ENCODE data around the gene TNFRSF13B.
"Not testable (repeated sequence)": the region's sequence is repeated elsewhere in the genome, so short reads cannot be mapped to it uniquely, and the experiment has no call there.

The TNFRSF13B gene

DNA sequence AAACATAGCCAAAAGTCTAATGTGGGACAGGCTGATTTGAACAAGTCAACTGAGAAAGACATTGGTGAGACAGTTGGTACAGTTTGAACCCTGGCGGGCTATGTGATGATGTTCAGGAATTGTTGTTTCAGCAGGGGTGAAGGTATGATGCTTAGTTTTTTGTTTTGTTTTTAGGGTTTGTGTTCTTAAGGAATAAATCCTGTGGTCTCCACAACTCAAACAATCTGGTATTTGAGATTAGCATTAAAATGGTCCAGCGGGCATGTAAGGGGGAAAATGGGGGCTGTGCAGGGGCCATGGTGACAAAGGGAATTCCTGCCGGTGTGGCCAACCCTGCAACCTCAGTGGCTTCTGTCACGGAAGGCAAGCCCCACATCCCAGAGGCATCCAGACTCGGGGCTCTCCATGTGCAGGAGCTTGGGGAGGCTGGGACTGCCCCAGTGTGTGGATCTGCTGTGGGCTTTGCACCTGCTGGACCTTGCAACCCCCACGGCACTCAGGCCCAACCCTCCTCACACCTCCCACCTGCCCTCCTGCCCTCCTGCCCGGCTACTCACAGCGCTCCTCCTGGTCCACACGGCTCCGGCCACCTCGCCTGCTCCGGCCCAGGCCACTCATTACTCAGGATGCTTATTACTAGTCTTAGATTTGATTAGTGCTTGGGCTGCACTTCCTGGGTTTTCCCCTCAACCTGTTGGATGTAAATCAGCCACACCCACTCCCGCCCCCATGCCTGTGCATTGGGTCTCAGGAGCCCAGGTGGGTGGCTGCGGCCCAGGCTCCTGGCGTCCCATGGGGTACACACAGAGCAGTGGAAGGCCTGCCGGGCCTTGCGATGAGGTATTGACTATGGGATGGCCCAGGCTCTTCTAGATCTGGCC lies at the start of gene TNFRSF13B:
Gene TNFRSF13B (minus strand): TSS at position 661 of the 881 bp plus-strand sequence. CDS start 43 bp downstream, at position 618.
- DNase-seq = no peak

DNA sequence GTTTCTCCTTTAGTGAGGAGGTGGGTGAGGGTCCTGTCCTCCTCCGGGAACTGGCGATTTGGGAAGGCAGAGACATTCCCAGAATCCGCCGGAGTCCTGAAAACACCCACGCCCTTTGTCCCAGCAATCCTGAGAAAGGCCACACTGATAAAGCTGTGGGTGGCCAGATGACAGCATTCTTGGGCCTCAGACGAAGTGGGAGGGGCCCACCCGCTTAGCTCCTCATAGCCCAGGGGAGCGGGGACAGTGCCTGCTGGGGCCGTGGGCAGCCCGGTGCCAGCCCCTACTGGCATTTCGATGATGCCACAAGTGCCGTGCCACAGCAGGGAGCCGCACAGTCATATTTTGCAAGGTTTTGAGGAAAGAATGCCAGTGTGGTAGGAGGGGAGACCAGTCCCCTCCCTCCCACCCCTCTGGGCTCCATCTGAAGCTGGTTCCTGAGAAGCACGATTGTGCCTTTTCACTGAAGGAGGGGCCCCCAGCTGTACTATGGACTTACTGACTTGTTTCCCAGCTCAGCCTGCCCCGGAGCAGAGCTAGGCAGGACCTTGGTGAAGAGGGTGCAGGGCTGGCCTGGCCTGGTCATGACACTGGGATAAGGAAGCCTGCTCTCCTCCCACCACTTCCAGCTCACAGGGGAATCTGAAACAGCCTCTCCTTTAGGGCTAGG lies 49.4 kb upstream of the TNFRSF13B start:
- DNase-seq = no peak

GRCh38 chr17:17020821-17021193 lies 48.9 kb upstream of the TNFRSF13B start:
- DNase-seq = no peak

- DNase-seq = no peak
These were observed 48.1 kb upstream of the TNFRSF13B start for GRCh38 chr17:17019891-17020456.

GRCh38 chr17:17019430-17019762 lies 47.5 kb upstream of the TNFRSF13B start:
- no peak for DNase-seq

DNA sequence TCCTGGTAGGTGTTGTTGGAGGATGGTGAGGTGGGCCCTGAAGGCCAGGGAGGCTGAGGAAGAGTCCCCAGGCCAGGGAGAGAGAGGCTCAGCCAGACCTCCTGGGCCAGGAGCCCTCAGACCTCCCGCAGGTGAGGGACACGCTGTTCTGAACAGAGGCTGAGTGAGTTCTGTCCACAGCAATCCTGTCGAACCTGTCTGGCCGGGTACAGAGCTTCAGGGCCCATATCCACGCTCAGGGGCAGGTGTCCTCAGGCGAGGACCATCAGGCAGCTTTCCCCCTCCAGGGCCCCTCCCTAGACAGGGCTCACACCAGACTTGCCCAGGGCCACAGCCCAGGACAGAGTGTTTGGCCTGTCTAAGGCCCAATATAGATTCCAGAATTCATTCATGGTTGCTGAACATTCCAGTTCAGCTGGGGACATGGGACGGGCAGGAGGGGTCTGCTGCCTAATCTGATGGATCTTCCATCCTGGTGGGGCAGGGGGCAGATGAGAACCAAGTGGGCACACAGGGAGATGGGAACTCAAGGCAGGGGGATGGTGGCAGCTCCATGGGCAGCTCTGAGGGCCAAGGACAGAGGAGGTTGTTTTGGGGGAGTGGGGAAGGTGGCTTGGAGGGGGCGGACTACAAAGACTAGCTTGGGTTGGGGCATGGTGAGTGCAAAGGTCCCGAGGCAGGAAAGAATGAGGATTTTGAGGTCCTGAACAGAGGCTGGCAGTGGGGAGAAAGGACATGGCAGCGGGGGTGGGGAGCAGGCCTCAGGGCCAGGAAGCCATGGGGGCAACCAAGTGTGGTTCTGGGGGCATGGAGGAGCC lies 46.9 kb upstream of the TNFRSF13B start:
- DNase-seq = no peak

DNA sequence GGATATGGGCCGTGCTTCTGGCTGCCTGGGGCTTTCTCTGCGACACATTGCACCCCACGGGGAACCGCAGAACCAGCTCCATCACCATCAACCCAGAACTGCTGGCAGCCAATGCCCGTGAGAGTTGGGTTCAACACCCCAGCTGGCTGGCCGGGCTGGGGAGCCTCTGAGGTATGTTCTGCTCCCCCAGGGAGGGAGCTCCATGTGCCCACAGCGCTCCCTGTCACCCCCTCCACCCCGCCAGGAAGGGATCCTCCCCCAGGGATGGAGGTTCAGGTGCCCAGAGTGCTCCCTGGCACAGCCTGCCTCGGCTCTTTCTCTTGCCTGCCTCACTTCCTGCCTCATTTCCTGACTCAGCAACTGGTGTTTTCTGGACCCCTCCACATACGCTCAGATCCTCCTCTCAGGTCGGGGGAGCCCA lies 46.1 kb upstream of the TNFRSF13B start:
- DNase-seq = no peak

GRCh38 chr17:17017343-17018014 lies 45.6 kb upstream of the TNFRSF13B start:
- DNase-seq = no peak

DNA sequence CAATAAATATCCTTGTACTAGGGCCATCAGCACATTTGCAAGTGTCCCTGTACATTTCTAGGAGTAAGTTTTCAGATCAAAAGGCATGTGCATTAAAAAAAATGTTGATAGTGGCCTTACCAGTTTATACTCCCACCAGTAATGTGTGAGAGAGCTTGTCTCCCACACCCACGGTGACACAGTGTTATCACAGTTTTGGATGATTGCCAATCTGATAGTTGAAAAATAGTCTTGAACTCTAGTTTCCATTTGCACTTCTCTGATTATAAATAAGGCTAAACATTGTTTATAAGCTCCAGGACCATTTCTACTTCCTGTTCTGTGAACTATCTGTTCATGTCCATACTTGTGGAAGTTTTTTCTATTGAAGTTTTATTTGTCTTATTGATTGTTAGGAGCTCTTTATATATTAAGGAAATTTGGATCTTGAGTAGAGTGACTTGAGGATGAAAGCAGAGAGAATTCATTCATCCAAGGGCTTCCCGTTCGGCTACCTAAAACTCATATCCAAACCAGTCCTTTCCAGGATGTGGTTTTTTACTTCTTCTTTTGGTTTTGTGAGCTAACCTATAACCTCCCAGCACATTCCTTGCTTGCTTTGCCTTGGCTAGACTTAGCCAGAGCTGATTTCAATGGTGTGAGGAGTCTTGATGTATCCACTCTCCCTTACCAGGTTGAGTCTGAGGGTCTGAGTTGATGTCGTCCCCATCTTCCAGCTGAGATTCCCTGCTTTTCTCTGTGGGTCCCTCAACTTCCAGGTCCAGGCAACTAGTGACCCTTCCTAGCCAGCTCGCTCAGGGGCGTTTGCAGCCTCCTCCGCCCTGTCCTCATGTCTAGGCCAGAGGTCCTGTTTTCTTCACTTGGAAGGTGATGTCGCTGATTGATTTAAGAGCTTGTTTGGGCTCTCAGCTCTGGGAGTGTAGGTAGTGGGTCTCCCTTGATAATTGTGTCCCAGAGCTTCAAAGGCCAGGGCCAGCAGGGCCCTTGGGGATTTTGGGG lies 44.6 kb upstream of the TNFRSF13B start:
- peak; percentile 50 for DNase-seq

- DNase-seq = no peak
These were observed 43.3 kb upstream of the TNFRSF13B start for GRCh38 chr17:17015230-17015629.

DNA sequence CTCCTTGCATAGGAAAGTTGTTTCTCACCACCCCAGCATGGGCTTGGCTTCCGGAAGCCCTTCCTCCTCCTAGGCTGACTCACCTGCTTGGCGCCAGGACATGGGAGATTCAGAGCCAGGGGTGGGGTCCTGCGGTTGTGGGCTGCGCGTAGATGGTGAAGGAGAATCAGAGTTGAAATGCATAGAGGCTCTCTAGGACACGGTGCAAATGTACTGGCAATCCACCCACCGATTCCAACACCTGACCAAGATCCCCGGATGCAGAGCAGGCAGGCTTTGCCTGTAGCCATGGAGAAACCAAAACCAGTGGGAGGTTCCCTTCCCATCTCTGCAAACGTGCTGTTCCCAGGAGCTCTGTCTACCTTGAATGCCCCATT lies 42.8 kb upstream of the TNFRSF13B start:
- not testable (repeated sequence) for DNase-seq

- not testable (repeated sequence) for DNase-seq
These were observed 42.2 kb upstream of the TNFRSF13B start for GRCh38 chr17:17013828-17014747.

DNA sequence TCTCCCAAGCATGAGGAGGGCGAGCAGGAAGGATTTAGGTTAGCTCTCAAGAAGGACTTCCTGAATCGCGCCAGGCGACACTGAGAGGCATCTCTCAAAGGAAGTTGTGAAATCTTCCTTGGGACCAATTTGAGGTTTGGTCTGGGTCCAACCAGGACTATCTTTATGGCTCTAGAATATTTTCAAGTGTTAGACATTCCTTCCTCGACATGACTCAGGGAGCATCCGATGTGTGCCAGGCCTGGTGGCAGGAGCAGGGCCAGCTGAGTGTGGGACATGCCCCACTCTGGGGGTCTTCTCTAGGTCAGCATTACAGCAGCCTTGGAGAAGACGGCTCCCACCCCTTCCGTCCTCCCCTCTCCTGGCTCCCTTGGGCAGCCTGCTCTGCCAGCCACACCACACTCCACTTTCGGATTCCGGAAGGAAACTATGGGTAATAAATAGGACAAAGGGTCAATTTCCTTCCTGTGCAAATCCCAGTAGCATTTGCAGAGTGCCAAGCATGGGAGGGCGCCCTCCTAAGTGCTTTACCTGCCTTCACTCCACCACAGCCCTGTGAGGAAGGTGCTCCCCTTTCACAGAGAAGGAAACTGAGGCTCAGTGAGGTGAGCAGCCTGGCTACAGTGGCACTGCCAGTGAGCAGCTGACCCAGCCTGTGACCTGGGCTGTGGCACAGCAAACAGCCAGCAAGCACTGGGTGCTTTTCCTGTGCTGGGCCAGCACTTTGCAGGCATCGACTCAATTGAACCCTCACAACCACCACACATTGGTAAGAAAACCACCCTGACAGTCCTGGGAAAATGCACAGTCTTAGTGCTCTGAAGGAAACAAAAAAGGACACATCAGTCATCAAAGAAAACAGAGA lies 39.4 kb upstream of the TNFRSF13B start:
- not testable (repeated sequence) for DNase-seq

- not testable (repeated sequence) for DNase-seq
These were observed 38.7 kb upstream of the TNFRSF13B start for GRCh38 chr17:17010545-17011034.

DNA sequence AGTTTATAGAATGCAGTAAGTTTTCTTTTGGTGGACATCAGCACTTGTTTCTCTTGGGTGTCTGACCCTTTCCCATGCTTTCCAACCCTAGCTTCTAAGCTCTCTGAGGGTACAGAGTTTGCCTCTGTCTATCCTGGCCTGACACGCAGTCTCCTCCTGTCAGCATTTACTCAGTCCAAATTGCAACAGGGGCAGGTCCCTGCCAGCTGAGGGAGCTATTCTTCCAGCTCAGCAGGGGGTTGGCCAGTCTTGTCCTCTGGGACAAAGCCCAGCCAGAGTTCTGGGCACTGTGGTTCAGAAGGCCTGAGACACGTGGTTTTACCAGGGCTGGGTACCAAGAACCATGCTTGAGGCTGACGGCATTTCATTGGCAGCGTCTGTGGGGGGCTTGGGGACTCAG lies 38.1 kb upstream of the TNFRSF13B start:
- DNase-seq = not testable (repeated sequence)

GRCh38 chr17:17008621-17009397 lies 36.9 kb upstream of the TNFRSF13B start:
- not testable (repeated sequence) for DNase-seq

DNA sequence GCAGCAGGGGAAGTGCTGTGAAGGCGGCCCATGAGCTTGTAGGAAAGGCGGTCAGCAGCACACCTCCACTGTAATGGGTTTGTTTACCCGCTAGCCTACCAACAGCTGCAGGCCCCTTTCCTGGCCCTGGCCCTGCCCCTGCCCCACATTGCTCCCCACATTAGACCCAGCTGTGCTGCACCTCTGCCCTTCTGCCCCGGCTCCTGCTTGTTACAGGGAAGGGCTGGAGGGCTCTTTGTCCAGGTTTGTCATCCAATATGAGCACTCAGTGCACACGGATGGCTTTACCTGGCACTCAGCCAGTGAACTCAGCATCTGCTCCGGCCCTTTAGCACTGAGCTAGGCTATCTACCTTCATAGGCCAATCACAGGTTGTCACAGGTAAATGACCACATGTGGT lies 36.0 kb upstream of the TNFRSF13B start:
- not testable (repeated sequence) for DNase-seq
